Mesendoderm (in vitro differentiated cells): ENCODE results near the gene KCNMB2.

Source experiments
- DNase-seq: peaks from one replicate; pipeline ENCODE4 v3.0.0; 2013
- H2AK5ac ChIP-seq: 2 replicates; pipeline ENCODE4 v1.6.1; 2013; ENCODE audit warnings: low read length, inconsistent platforms
- H2BK120ac ChIP-seq: 2 replicates; pipeline ENCODE4 v1.6.1; 2013; ENCODE audit warnings: low read depth, mild to moderate bottlenecking, low read length, moderate library complexity, mixed read lengths
- H2BK15ac ChIP-seq: replicated peaks from 2 replicates; pipeline ENCODE4 v1.6.1; 2013; ENCODE audit warnings: low read depth, mild to moderate bottlenecking, moderate library complexity
- H2BK5ac ChIP-seq: 2 replicates; pipeline ENCODE4 v1.6.1; 2013; ENCODE audit warnings: low read length, inconsistent platforms
- H3K18ac ChIP-seq: 2 replicates; pipeline ENCODE4 v1.6.1; 2013; ENCODE audit warnings: mild to moderate bottlenecking, low read length, mixed read lengths
- H3K23ac ChIP-seq: one replicate; pipeline ENCODE4 v1.6.1; 2013; ENCODE audit warnings: low read length
- H3K27ac ChIP-seq: 2 replicates; pipeline ENCODE4 v1.5.1; 2013; ENCODE audit warnings: low read depth, mild to moderate bottlenecking, inconsistent platforms, low read length, moderate library complexity
- H3K27me3 ChIP-seq: 2 replicates; pipeline ENCODE4 v1.6.1; 2013; ENCODE audit warnings: low read length, control low read depth, mild to moderate bottlenecking, inconsistent platforms; ENCODE audit not compliant: insufficient read depth, poor library complexity
- H3K36me3 ChIP-seq: 2 replicates; pipeline ENCODE4 v1.6.1; 2013; ENCODE audit warnings: low read length, inconsistent platforms; ENCODE audit not compliant: control insufficient read depth, insufficient read depth
- H3K4ac ChIP-seq: one replicate; pipeline ENCODE4 v1.6.1; 2013; ENCODE audit warnings: low read depth, mild to moderate bottlenecking, low read length, moderate library complexity
- H3K4me1 ChIP-seq: 2 replicates; pipeline ENCODE4 v1.6.1; 2013; ENCODE audit warnings: low read depth, low read length, inconsistent platforms; ENCODE audit not compliant: control insufficient read depth
- H3K4me2 ChIP-seq: 2 replicates; pipeline ENCODE4 v1.6.1; 2013; ENCODE audit warnings: low read length
- H3K4me3 ChIP-seq: 2 replicates; pipeline ENCODE4 v1.5.1; 2013; ENCODE audit warnings: mild to moderate bottlenecking, low read length
- H3K56ac ChIP-seq: one replicate; pipeline ENCODE4 v1.6.1; 2013; ENCODE audit warnings: low read length
- H3K79me1 ChIP-seq: 2 replicates; pipeline ENCODE4 v1.6.1; 2013; ENCODE audit warnings: low read length, inconsistent platforms
- H3K79me2 ChIP-seq: 2 replicates; pipeline ENCODE4 v1.6.1; 2013; ENCODE audit warnings: mild to moderate bottlenecking, low read length; ENCODE audit not compliant: control insufficient read depth, insufficient read depth
- H3K9ac ChIP-seq: 2 replicates; pipeline ENCODE4 v1.6.1; 2013; ENCODE audit warnings: low read length, inconsistent platforms
- H4K5ac ChIP-seq: one replicate; pipeline ENCODE4 v1.6.1; 2013; ENCODE audit warnings: low read length
- H4K8ac ChIP-seq: one replicate; pipeline ENCODE4 v1.6.1; 2013; ENCODE audit warnings: low read depth, mild to moderate bottlenecking, control low read depth, low read length, moderate library complexity
- WGBS: extraction: QIAGEN DNeasy Blood & Tissue Kit; methylation state at CpG from one replicate; pipeline ENCODE4 v1.1.7; 2013; ENCODE audit warnings: low lambda C conversion rate, missing lambda C conversion rate; ENCODE audit not compliant: insufficient coverage; ENCODE audit errors: extremely low coverage; 5-methylcytosine and 5-hydroxymethylcytosine counted together

KCNMB2 gene

DNA sequence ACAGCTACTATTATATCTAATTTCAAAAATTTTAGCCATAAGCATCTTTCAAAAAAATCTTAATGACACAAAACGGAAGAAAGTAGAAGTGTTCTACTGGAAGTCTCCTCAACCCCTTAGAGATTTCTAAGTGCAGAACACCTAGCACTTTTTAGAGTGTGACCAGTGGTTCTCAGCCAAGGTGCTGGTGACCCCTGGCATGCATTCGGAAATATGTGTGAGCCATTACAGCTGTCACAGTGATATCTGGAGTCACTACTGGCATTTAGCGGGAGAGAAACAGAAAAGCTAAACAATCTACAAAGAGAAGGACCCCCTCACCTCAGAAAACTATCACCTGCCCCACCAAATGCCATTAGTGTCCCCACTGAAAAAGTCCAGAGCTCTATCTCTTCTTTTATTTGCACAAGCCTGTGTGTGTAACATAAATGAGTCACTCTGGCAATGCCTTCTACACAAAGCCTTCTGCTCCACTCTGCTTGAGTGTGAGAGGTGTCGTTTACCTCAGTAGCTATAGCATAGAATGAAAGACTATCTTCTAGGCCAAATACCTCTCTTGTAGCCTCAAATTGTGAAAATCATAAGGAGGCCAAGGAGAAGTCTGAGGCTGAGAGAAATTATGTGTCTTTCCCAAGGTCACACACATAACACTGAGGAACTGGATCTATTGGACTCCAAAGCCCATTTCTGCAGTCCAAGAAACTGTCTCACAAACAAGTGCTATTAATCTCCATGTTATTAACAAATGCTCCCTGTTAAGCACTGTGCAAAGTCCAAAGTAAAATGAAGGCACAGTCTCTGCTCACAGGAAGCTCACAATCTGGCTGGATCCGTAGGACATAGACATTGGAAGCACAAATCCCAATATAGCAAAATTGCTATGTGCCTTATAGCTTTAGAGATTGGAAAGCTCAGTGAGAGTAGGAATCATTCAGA lies 28.5 kb upstream of the KCNMB2 start:
- Histone ChIP-seq H3K23ac (no peak overlapping the region), H4K8ac (no peak overlapping the region), H3K27me3 (no peaks in the 10 kb centered on the region), H2BK5ac (no peak overlapping the region), H3K79me2 (no peaks in the 10 kb centered on the region), H3K27ac (no peak overlapping the region), H3K36me3 (no peaks in the 10 kb centered on the region), H4K5ac (no peak overlapping the region), H3K79me1 (no peaks in the 10 kb centered on the region), H3K4me2 (no peak overlapping the region), H3K9ac (no peak overlapping the region), H3K56ac (no peak overlapping the region), H3K18ac (no peak overlapping the region), H3K4me1 (no peaks in the 10 kb centered on the region), H3K4me3 (no peak overlapping the region), H2AK5ac (no peak overlapping the region), H2BK120ac (no peak overlapping the region), H2BK15ac (no peak overlapping the region), H3K4ac (no peak overlapping the region)
- no CpG with 5 or more reads among the region's 5 CpGs for WGBS
- DNase-seq, result no peak

DNA sequence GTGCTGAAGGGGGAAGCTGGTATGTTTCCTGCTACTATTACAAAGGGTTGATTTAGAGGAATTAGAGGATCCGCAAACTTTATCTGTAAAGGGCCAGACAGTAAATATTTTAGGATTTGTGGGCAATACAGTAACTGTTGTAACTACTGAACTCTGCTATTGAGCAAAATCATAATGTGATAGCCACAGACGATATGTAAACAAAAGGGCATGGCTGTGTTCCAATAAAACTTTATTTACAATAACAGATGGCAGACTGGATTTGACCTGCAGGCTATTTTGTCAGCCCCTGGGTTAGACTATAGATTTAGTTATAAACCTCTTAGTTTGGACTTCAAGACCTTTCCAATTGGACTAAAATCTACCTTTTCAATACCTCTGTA lies 27.8 kb upstream of the KCNMB2 start:
- no CpG with 5 or more reads among the region's 2 CpGs for WGBS

DNA sequence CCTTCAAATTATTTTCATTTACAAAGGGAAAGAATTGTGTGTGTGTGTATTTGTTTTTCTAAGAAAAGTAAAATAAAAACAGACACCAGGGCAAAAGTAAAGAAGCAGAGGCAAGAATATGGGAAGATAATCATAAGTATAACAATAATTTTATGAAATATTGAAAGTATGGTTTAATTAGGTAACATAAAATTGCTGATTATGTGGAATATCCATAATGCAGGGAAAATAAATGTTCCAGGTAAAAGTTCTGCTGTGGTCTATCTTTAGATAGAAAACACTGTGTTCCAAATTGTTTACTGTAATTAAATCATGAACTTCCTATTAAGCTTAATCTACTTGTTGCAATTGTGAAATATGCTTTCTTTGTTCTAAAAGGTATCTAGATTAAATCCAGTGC lies 25.7 kb upstream of the KCNMB2 start:
- Histone ChIP-seq H3K79me2 (no peaks in the 10 kb centered on the region), H3K4ac (no peak overlapping the region), H3K4me2 (no peak overlapping the region), H3K36me3 (no peaks in the 10 kb centered on the region), H3K23ac (no peak overlapping the region), H4K8ac (no peak overlapping the region), H3K27me3 (no peaks in the 10 kb centered on the region), H3K27ac (no peak overlapping the region), H3K4me1 (no peaks in the 10 kb centered on the region), H2BK15ac (no peak overlapping the region), H2BK5ac (no peak overlapping the region), H3K79me1 (no peaks in the 10 kb centered on the region), H3K56ac (no peak overlapping the region), H2AK5ac (no peak overlapping the region), H4K5ac (no peak overlapping the region), H3K4me3 (no peak overlapping the region), H3K9ac (no peak overlapping the region), H3K18ac (no peak overlapping the region), H2BK120ac (no peak overlapping the region)
- no peak for DNase-seq

More for the DNA sequence above, 27.8 kb upstream of the KCNMB2 start:
- no peak overlapping the region for H3K56ac ChIP-seq
- H2BK5ac ChIP-seq, result no peak overlapping the region
- H3K23ac ChIP-seq, result no peak overlapping the region
- H3K4ac ChIP-seq, result no peak overlapping the region
- no peaks in the 10 kb centered on the region for H3K79me1 ChIP-seq
- no peak overlapping the region for H3K27ac ChIP-seq
- H3K18ac ChIP-seq, result no peak overlapping the region
- H2AK5ac ChIP-seq, result no peak overlapping the region
- no peak overlapping the region for H4K8ac ChIP-seq
- no peak overlapping the region for H3K9ac ChIP-seq
- H3K36me3 ChIP-seq, result no peaks in the 10 kb centered on the region
- H3K79me2 ChIP-seq, result no peaks in the 10 kb centered on the region
- H4K5ac ChIP-seq, result no peak overlapping the region
- no peak overlapping the region for H2BK120ac ChIP-seq
- no peak overlapping the region for H2BK15ac ChIP-seq
- H3K4me3 ChIP-seq, result no peak overlapping the region
- no peak for DNase-seq
- H3K4me2 ChIP-seq, result no peak overlapping the region
- no peaks in the 10 kb centered on the region for H3K4me1 ChIP-seq
- H3K27me3 ChIP-seq, result no peaks in the 10 kb centered on the region

DNA sequence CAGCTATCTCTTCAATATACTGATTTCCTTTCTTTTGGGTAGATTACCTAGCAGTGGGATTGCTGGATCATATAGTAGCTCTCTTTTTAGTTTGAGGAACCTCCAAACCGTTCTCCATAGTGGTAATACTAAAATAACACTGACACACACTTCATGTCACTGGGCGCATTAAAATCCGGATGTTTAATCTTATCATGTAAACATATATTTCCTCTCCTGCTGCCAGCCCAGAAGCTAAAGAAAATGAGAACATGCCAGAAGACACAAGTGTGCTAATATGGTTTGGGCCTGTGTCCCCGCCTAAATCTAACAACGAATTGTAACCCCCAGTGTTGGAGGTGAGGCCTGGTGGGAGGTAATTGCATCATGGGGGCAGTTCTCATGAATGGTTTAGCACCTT lies 23.6 kb upstream of the KCNMB2 start:
- no peak overlapping the region for H3K4ac ChIP-seq
- H3K79me2 ChIP-seq, result no peaks in the 10 kb centered on the region
- DNase-seq, result no peak
- H3K4me1 ChIP-seq, result no peaks in the 10 kb centered on the region
- no peak overlapping the region for H2AK5ac ChIP-seq
- H3K18ac ChIP-seq, result no peak overlapping the region
- no peak overlapping the region for H4K5ac ChIP-seq
- H3K79me1 ChIP-seq, result no peaks in the 10 kb centered on the region
- no peak overlapping the region for H3K27ac ChIP-seq
- H2BK5ac ChIP-seq, result no peak overlapping the region
- H3K4me2 ChIP-seq, result no peak overlapping the region
- H2BK15ac ChIP-seq, result no peak overlapping the region
- H3K56ac ChIP-seq, result no peak overlapping the region
- no peak overlapping the region for H2BK120ac ChIP-seq
- WGBS, result no CpG with 5 or more reads among the region's 5 CpGs
- no peaks in the 10 kb centered on the region for H3K27me3 ChIP-seq
- no peak overlapping the region for H4K8ac ChIP-seq
- H3K23ac ChIP-seq, result no peak overlapping the region
- no peak overlapping the region for H3K4me3 ChIP-seq
- no peaks in the 10 kb centered on the region for H3K36me3 ChIP-seq
- H3K9ac ChIP-seq, result no peak overlapping the region

DNA sequence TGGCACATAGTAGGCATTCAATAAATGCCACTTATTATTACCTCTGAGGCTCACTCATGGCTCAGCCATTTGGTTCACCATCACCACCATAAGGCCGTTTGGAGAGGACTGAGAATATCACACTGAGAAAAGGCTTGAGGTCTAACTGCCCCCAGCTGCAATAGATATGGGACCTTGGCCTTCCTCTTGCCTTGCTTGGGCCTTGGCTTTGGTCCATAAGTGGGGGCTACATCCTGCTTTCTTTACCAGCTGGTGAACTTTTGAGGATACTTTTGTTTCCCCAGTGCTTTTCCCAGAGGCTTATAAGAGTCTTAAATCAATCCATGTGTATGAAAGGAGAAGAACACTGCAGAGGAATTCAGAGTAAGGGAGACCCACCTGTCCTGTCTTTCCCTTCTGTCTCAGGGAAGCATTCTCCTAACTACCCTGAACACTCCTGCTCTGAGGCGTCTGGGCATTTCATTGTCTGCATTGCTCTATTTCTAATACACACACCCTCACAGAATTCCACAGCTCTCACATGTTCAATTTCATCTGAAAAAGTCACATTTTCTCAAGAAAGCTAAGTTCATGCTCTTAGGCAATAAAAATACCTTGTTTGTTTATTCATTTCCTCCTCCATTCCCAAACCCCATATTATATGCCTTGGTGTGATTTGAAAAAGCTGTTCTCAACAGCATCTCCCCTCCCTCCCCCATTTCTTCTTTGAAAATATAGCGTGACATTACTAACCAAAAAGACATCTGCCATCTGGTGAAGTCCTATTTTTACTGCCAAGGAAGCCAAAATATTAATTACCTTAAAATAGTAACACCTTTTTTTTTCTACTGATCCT lies 22.5 kb upstream of the KCNMB2 start:
- Histone ChIP-seq H3K4me1 (no peaks in the 10 kb centered on the region), H3K4me2 (no peak overlapping the region), H4K5ac (no peak overlapping the region), H4K8ac (no peak overlapping the region), H3K79me2 (no peaks in the 10 kb centered on the region), H2BK120ac (no peak overlapping the region), H3K79me1 (no peaks in the 10 kb centered on the region), H3K23ac (no peak overlapping the region), H2AK5ac (no peak overlapping the region), H2BK15ac (no peak overlapping the region), H3K4ac (no peak overlapping the region), H2BK5ac (no peak overlapping the region), H3K9ac (no peak overlapping the region), H3K36me3 (no peaks in the 10 kb centered on the region), H3K4me3 (no peak overlapping the region), H3K56ac (no peak overlapping the region), H3K27me3 (no peaks in the 10 kb centered on the region), H3K27ac (no peak overlapping the region), H3K18ac (no peak overlapping the region)
- WGBS, result no CpG with 5 or more reads among the region's 3 CpGs
- DNase-seq, result no peak
